GM06990 (cell line): Measurements from ENCODE around the gene CRTAC1.
A peak's percentile ranks its signal among the peaks of the same experiment; 100 is the strongest.

Experiments used
- DNase-seq: peaks from one replicate; pipeline ENCODE4 v3.0.0-alpha.2; 2011; ENCODE audit not compliant: insufficient read length; ENCODE audit errors: extremely low read depth
- H3K27me3 ChIP-seq: replicated peaks from 2 replicates; pipeline ENCODE4 v1.6.0; 2011; ENCODE audit warnings: low read length; ENCODE audit not compliant: control insufficient read depth, insufficient read depth
- H3K36me3 ChIP-seq: 2 replicates; pipeline ENCODE4 v1.5.1; 2011; ENCODE audit warnings: low read length; ENCODE audit not compliant: control insufficient read depth, insufficient read depth
- H3K4me3 ChIP-seq: replicated peaks from 2 replicates; pipeline ENCODE4 v1.5.1; 2011; ENCODE audit warnings: low read depth, mild to moderate bottlenecking, control low read depth, low read length
- TF ChIP-seq, protein P1 (sequence below): IDR thresholded peaks from 2 replicates; pipeline ENCODE4 v1.5.1; 2011; ENCODE audit warnings: low read length, control low read depth, mild to moderate bottlenecking, inconsistent platforms; ENCODE audit not compliant: insufficient read depth, poor library complexity, severe bottlenecking

Gene CRTAC1

DNA sequence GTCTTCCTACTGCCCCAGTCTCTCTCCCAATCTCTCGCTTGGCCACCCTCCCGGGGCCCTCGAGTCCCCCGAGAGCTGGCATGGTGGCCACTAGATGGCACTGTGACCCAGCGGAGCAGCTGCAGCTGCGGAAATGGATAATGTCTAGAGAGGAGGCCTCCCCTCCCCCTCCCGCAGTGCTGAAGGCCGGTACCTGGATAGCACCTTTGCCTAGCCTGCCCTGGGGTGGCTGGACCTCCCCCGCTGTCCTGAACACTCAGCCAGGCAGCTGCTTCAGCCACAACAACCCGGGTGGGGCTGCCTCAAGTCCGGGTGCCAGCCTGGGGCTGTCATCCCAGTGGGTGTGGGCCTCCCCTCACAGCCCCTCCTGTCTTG, 115.6 kb downstream of the CRTAC1 start:
- TF ChIP-seq, protein P1, sequence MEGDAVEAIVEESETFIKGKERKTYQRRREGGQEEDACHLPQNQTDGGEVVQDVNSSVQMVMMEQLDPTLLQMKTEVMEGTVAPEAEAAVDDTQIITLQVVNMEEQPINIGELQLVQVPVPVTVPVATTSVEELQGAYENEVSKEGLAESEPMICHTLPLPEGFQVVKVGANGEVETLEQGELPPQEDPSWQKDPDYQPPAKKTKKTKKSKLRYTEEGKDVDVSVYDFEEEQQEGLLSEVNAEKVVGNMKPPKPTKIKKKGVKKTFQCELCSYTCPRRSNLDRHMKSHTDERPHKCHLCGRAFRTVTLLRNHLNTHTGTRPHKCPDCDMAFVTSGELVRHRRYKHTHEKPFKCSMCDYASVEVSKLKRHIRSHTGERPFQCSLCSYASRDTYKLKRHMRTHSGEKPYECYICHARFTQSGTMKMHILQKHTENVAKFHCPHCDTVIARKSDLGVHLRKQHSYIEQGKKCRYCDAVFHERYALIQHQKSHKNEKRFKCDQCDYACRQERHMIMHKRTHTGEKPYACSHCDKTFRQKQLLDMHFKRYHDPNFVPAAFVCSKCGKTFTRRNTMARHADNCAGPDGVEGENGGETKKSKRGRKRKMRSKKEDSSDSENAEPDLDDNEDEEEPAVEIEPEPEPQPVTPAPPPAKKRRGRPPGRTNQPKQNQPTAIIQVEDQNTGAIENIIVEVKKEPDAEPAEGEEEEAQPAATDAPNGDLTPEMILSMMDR: peak; percentile 92
- Histone ChIP-seq H3K4me3 (no peak overlapping the region), H3K27me3 (no peaks in the 10 kb centered on the region; the same call in none of the 2 replicates), H3K36me3 (no peaks in the 10 kb centered on the region)
- peak; percentile 48 for DNase-seq

DNA sequence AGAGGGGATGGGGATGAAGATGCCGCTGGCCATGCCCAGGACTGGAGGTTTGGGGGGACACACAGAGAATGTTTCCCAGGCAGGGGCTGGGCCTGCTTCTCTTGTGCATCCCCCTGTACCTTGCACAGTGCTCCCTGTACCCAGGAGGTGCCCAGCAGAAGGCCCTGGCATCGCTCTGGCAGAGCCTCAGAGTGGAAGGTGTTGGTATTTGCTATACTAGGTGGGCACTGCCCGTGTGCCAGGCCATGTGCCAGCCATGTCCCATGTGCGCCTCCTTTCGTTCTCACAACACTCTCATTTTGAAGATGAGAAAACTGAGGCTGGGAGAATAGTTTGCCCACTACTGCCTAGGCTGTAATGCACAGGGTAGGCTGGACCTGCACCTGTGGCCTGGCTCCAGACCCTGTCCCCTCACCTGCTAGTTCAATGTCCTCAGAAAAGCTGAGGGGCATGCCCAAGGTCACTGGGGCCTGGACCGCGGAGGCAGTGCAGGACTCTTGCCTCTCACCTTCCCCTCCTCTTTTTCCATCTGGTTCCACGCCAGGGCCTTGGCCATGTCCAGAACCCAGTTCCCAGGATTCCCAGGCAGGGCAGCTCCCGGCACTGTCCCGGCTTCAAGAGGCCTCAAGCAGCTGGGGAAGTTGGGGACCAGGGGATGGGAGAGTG, 116.1 kb downstream of the CRTAC1 start:
- TF ChIP-seq, protein P1: no peak
- H3K4me3 ChIP-seq: no peak overlapping the region
- no peaks in the 10 kb centered on the region; the same call in none of the 2 replicates for H3K27me3 ChIP-seq
- no peak for DNase-seq
- H3K36me3 ChIP-seq: no peaks in the 10 kb centered on the region

DNA sequence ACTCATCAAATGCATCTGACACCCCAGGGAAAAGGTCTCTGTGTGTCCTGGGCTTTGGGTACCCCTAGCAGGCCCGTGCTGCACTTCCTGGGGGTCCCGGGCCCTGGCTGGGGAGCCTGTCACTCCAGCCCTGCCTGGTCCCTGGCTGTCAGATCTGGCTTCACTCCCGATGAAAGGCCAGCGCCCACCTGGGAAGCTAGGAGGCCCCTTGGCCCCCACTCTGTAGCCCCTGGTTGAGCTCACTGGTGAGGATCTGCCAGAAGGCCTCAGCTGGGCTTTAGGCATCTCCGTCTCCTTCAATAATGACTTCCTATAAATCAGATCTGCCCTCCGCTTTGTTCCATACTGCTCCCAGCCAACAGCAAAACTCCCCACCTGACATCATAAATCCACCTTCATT, 116.8 kb downstream of the CRTAC1 start:
- H3K36me3 ChIP-seq: no peaks in the 10 kb centered on the region
- H3K4me3 ChIP-seq: no peak overlapping the region
- TF ChIP-seq, protein P1: no peak
- DNase-seq: no peak
- no peaks in the 10 kb centered on the region; the same call in none of the 2 replicates for H3K27me3 ChIP-seq

DNA sequence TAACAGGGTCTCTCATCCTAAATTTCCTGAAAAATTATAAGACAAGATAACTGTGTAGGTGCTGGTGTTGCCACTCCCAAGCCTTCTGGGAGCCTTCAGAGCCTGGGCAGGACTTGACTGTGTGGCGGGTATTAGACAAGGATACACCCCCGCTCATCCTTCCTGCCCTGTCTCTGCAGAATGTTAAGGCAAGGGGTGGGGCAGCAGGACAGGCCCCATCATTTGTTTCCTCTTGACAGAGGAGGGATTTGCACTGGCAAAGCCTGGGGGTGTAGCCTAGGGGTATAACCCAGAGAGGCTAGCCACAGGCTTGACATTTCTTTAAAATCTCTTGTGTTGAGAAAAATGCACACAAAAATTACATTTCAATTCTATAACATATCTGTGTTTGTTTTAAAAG, 117.2 kb downstream of the CRTAC1 start:
- TF ChIP-seq, protein P1: no peak
- Histone ChIP-seq H3K27me3 (peaks cover 2% of the 10 kb centered on the region), H3K4me3 (no peak overlapping the region), H3K36me3 (no peaks in the 10 kb centered on the region)
- no peak for DNase-seq

DNA sequence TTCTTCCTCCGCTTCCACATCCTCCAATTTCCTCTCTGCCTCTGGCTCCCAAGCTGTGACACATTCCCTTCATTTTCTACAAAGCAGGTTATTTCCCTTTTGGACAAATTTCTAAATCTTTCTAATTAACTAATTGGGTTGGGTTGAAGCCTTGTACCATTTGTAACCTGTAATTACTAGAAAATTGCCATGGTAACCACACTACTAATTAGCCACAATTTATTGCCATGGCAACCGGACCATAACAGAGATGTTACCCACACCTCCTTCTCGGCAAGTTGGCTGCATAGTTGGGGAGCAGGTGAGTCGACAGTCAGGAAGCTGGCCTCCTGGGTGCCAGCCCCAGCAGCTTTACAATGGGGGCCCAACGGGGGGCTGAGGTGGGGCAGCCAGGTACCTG, 119.2 kb downstream of the CRTAC1 start:
- Histone ChIP-seq H3K4me3 (no peak overlapping the region), H3K27me3 (peaks cover 3% of the 10 kb centered on the region), H3K36me3 (no peaks in the 10 kb centered on the region)
- DNase-seq: no peak
- TF ChIP-seq, protein P1: no peak

DNA sequence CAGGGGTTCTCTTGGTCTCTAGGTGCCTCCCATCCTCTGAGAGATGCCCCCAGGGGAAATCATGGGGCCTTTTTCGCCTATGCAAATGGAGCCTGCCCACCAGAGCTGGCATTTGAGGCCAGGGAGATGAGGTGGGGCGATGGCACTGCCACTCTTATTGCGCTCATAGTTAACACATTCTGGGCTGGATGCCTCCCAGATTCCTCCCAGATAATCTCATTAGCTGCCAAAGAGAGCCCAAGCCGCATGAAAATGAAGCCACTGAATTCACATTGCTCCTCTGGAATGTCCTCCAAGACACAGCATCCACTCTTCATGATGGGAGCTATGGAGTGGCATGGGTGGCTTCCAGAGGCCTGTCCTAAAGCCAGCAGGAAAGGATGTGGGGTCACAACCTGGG, 119.8 kb downstream of the CRTAC1 start:
- H3K27me3 ChIP-seq: peaks cover 6% of the 10 kb centered on the region

More for the DNA sequence above, 119.8 kb downstream of the CRTAC1 start:
- H3K4me3 ChIP-seq: no peak overlapping the region
- H3K36me3 ChIP-seq: no peaks in the 10 kb centered on the region
- TF ChIP-seq, protein P1: no peak
- DNase-seq: no peak
